Activated CD4-positive, alpha-beta T cell treated with anti-CD3 and anti-CD28 coated beads for 4 hours (primary cell): Measurements from ENCODE around the gene OR8B4.
A peak's percentile ranks its signal among the peaks of the same experiment; 100 is the strongest.
"Not testable (repeated sequence)": the region's sequence is repeated elsewhere in the genome, so short reads cannot be mapped to it uniquely, and the experiment has no call there.

ENCODE experiments used
- DNase-seq, 2 donors: peaks; one replicate each; pipeline ENCODE4 v3.0.0-alpha.2; 2020

OR8B4 gene

GRCh38 chr11:124403186-124403585 lies 21.5 kb downstream of the OR8B4 start:
- DNase-seq, result not testable (repeated sequence)

GRCh38 chr11:124402326-124402922 lies 22.2 kb downstream of the OR8B4 start:
- DNase-seq, result peak; percentile 10 to 15

- no peak for DNase-seq
Measured at GRCh38 chr11:124398924-124399323, 25.7 kb downstream of the OR8B4 start, which contains the start of gene OR8B3. Gene OR8B3, minus strand, starts transcription at chr11:124399024. Its CDS starts 1,673 bp downstream, at chr11:124397351.

- not testable (repeated sequence) for DNase-seq
Measured at GRCh38 chr11:124396847-124397246, 27.8 kb downstream of the OR8B4 start.

GRCh38 chr11:124394408-124394807 lies 30.3 kb downstream of the OR8B4 start:
- no peak for DNase-seq

GRCh38 chr11:124384399-124384798 lies 40.3 kb downstream of the OR8B4 start, which contains the start of gene OR8B2:
Gene OR8B2, minus strand, starts transcription at chr11:124384499. Its CDS starts 1,156 bp downstream, at chr11:124383343.
- no peak for DNase-seq

GRCh38 chr11:124382857-124383256 lies 41.8 kb downstream of the OR8B4 start:
- not testable (repeated sequence) for DNase-seq

GRCh38 chr11:124380585-124380984 lies 44.1 kb downstream of the OR8B4 start:
- DNase-seq, result no peak

GRCh38 chr11:124376280-124376679 lies 48.4 kb downstream of the OR8B4 start:
- no peak for DNase-seq
